HG03196 (cell line): ENCODE data around the gene GLI1.
"Not testable (repeated sequence)": the region's sequence is repeated elsewhere in the genome, so short reads cannot be mapped to it uniquely, and the experiment has no call there.

ENCODE experiments used
- ATAC-seq: cut with Tn5 transposase; IDR thresholded peaks from one replicate; pipeline ENCODE4 v1.9.1; 2021; ENCODE audit not compliant: unreplicated experiment

Gene GLI1

GRCh38 chr12:57475271-57476161, 15.9 kb downstream of the GLI1 start:
- no peak for ATAC-seq

GRCh38 chr12:57476162-57476992, 16.8 kb downstream of the GLI1 start:
- ATAC-seq, result no peak

DNA sequence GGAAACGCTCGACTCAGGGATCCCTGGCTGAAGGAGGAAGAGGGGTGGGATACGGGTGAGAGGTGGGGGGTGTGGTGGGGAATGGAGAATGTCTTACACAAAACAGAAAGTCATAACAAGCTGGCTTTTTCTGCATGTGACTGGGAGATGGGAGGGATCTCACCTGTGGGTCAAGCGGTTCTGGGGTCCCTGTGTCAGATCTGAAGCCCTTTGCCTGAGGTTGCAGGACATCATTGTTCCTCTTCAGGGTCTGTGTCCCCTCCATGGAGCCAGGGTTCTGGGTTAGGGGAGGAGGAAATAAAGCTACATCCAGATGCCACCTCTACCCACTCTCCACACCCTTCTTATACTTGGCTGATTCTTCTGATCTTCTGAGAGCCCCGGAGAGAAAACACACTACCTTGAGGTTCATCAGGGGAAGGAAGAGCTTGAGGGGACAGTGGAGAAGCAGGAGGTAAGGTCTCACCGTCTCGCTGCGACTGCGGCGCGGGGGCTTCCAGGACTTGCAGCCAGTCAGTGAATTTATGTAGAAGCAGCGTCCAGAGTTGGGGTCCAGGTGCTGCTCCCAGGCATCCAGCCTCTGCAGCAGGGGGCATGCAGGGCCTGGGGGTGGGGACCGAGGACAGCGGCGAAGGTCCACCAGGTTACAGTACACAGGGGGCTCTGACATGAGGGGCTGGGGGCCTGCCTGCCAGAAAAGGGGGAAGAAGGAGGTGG, 17.6 kb downstream of the GLI1 start:
- ATAC-seq, result no peak

DNA sequence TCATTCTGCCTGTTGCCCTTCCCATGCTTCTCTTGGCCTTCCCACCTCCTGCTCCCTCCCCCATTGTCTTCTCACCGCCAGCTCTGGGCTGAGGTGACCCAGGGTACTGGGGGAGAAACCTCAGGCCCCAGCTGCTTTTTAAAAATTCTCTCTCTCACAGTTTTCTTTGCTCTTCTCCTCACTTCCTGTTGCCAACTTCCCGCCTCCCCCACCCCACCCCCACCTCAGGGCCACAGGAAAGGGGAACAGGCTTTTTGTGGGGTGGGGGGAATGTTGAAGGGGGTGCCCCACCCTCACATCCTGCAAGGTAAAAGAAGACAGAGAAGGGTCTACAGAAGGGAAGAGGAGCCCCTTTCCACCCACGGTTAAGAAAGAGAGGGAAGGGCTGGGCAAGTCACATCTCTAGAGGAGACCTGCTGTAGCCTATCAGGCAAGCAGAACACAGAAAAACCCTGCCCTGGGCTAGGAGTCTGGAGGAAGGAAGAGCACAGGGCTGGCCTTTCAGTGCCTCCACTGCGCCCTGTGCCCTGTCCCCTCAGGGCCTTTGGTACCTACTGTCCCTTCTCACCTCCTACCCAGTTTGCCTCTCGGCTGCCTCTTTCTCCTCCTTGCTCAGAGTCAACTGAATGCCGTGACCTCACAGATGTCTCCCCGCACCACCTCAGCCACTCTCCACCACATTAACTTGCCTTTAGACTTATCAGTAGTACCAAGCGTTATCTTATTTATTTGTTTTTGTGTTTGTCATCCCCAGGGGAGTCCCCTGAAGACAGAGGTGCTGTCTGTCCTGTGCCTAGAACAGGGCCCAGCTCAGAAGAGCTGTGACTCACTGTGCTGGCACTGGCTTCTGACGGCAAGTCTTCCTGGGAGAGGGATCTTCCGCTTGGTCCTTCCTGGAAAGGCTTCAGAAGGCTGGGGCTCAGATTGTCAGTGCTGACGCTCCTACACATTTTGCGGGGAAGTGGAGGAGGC, 18.4 kb downstream of the GLI1 start:
- ATAC-seq, result peak; percentile 36

DNA sequence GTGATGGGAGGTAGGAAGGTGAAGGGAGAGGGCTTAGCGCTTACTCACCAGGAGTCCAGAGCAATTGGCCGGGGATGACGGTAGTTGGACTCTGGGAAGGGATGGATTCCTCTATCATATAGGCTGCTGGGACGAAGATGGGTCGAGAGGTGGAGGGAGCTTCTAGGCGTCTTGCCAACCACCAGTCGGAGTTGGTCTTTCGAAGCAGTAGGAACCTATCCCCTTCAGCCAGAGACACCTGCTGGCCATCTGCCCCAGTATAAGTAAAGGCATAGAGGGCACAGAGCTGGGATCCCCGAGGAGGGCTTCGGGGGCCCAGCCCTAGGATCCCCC, 19.4 kb downstream of the GLI1 start:
- no peak for ATAC-seq

DNA sequence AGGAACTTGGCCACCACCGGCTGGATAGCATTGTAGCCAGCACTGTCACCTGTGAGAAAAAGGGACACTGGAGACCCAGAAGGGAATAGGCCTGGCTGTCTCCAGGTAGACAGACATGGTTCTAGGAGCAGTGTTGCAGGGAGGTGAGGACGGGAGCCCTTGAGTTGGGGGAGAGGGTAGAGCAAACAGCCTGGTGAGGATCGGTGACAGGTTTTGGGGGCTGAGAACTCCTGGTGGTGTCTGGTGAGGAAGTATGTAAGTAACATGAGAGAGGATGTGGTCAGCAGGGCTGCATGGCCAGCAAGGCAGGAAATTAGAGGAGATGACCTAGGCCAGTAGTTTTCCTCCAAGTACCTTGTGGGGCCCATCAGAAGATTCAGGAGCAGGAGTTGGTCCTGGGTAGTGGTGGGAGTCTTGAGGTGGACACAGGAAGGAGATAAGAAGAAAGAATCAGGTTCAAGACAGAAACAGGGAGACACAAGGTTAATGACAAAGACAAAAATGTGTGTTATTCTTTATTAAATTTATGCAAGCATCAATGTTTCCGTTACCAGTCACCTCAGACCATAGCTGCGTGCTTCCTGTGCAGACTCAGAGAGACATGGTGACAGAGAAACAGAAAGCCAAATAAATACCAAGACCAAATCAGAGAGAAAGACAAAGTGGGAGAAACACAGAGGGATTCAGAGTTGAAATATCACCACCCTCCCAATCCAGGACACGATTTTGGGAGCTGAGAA, 20.0 kb downstream of the GLI1 start, which contains the start of gene ARHGAP9:
ARHGAP9 (minus strand) TSS at position 491 of the 740 bp plus-strand sequence; CDS start at position 31, 460 bp downstream.
- peak; percentile 39 for ATAC-seq

GRCh38 chr12:57481671-57482070, 22.1 kb downstream of the GLI1 start:
- no peak for ATAC-seq

GRCh38 chr12:57483466-57483865, 23.9 kb downstream of the GLI1 start:
- no peak for ATAC-seq

GRCh38 chr12:57485695-57486094, 26.1 kb downstream of the GLI1 start:
- no peak for ATAC-seq

- ATAC-seq, result no peak
These were observed 27.5 kb downstream of the GLI1 start for GRCh38 chr12:57487055-57487596.

- peak; percentile 97 for ATAC-seq
These were observed 28.2 kb downstream of the GLI1 start, which contains the start of gene MARS1 for GRCh38 chr12:57487597-57488401. TSS of gene MARS1 (plus strand) at chr12:57488068. CDS start at chr12:57488091, 23 bp downstream.

DNA sequence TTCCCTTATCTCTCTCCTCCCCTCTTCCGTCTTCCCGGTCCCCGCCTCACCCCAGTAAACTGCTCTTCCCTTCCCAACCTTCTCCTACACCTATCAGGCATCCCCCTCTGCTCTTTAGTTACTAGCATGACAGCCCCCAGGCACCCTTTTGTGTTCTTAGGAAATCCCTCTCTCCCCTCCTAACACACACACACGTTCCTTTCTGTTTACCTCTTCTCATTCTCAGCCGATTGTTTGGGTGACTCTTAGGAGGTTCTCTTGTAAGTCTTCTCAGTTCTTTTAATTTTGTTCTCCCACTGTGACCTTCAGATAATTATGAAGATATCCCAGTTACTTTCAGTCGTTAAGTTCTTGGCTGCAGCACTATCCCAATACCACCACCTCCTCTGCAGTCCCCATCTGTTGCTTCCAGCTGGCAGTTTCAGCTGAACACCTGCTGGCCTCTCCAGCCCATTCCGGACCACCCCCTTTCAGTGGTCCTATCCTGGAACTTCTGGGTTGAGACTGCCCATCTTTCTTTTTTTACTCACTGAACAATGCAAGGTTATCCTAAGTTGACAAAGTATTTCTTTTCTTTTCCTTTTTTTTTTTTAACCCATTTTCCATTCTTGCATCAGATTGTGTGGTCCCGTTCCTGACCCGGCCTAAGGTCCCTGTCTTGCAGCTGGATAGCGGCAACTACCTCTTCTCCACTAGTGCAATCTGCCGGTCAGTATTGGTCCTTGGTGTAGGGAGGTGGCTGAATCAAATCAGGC, 29.0 kb downstream of the GLI1 start:
- ATAC-seq, result no peak

DNA sequence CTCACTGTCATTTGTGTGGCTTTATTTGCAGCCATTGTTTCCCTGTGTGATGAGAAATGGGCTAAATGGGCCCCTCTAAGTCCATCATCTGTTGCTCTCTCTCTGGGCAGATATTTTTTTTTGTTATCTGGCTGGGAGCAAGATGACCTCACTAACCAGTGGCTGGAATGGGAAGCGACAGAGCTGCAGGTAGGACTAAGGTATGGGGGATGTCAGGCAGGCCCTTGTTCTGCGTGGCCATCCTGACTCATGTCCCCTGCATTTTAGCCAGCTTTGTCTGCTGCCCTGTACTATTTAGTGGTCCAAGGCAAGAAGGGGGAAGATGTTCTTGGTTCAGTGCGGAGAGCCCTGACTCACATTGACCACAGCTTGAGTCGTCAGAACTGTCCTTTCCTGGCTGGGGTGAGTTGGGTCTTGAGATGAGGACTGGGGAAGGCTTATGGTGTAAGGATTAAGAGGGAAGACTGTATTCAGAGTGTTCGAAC, 29.6 kb downstream of the GLI1 start:
- no peak for ATAC-seq

- ATAC-seq, result no peak
These were observed 30.5 kb downstream of the GLI1 start for GRCh38 chr12:57490126-57490525.

DNA sequence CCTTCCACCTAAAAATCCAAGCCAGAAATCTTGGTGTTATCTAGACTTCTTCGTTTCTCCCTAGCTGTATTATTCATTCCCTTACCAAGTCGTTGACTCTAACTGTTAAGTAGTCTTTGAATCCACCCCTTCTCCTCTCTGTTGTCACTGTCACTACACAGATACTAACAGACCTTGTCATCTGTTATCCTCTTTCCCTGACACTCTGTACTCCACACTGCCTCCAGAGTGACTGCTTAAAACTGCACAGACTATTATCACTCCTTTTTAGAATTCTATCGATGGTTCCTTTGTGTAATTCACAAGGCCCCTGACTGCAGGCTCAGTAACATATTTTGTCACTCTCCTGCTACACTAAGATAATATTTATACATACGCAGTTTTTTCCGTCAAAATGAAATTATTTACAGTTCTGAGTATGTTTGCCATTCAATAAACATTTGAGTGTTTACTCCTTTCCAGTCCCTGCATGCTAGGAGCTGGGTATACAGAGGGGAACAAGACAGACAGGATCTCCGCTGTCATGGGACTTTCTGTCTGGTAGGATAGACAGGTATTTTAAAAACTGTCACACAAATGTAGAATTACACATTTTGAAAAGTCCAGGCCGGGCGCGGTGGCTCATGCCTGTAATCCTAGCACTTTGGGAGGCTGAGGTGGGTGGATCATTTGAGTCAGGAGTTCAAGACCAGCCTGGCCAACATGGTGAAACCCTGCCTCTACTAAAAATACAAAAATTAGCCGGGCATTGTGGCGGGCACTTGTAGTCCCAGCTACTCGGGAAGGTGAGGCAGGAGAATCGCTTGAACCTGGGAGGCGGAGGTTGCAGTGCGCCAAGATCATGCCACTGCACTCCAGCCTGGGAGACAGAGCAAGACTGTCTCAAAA, 32.1 kb downstream of the GLI1 start:
- ATAC-seq, result no peak

DNA sequence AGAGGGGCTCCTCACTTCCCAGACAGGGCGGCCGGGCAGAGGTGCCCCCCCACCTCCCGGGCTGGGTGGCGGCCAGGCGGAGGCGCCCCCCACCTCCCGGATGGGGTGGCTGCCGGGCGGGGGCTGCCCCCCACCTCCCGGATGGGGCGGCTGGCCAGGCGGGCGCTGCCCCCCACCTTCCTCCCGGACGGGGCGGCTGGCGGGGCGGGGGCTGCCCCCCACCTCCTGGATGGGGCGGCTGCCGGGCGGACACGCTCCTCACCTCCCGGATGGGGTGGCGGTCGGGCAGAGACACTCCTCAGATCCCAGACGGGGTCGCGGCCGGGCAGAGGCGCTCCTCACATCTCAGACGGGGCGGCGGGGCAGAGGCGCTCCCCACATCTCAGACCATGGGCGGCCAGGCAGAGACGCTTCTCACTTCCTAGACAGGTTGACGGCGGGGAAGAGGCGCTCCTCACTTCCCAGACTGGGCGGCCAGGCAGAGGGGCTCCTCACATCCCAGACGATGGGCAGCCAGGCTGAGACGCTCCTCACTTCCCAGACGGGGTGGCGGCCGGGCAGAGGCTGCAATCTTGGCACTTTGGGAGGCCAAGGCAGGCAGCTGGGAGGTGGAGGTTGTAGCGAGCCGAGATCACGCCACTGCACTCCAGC, 35.6 kb downstream of the GLI1 start:
- ATAC-seq, result not testable (repeated sequence)
